Pons (tissue), 1 donor: ENCODE data around the gene SLC18B1.

Source experiments
- DNase-seq: peaks from one replicate; pipeline ENCODE4 v3.0.0-alpha.2; 2016; ENCODE audit warnings: low spot score

The SLC18B1 gene

GRCh38 chr6:132797951-132798868 lies at the start of gene SLC18B1:
Gene SLC18B1 (minus strand): TSS chr6:132798637. CDS start chr6:132798456, 181 bp downstream.
- DNase-seq: peak; percentile 60

DNA sequence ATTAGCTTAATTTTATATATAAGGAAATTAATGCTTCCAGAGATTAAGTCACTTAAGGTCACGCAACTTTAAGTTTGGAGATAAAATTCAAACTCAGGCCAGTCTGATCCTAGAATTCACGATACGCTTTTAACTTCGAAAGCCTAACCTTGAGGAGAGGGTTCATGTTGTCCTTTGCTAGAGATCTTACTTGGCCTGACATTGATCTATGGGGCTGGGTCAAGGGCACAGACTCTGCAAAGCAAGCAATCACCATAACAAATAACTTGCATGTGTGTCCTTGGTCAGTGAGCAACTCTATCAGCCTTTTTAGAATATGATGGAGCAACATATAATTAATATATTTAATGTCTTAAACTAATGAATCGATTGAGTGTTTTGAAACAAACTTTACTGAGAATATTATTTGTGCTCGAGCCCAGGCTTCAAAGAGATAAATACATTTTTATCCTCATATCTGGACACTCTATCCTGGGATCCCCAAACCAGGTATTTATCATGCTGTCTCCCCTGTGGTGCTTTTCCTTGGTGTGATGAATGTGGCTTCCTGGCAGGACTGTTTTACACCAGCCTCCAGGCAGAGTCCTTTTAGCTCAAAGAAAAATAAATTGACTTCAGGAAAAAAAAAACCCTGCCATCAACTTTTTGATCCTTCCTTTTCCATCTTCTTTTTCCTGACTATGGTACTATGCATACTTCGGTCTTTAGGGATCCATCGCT lies 45.0 kb upstream of the SLC18B1 start:
- DNase-seq: no peak

GRCh38 chr6:132841966-132842365 lies 43.5 kb upstream of the SLC18B1 start:
- no peak for DNase-seq

DNA sequence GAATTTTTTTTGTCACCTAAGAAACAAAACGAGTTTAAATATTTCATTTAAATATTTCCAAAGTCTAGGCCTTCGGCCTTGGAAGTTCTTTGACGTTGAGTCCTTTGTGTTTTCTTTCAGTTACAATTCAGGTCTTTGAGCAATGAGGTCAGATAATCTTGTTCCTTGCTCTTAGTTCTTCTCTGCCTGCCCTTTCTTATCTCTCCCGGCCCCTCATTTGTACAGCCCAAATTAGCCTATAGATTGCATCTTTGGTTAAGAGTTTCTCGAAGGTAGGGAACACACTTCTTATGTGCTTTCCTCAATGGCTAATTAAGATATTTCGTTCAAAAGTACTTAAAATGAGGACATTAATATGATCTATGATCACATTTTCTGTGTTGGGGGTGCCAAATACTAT lies 34.5 kb upstream of the SLC18B1 start:
- DNase-seq: no peak

GRCh38 chr6:132830334-132830751 lies 31.9 kb upstream of the SLC18B1 start:
- peak; percentile 87 for DNase-seq

GRCh38 chr6:132820629-132821381 lies 22.4 kb upstream of the SLC18B1 start:
- DNase-seq: no peak

- no peak for DNase-seq
Observed at GRCh38 chr6:132819405-132820161, 21.1 kb upstream of the SLC18B1 start.

GRCh38 chr6:132818404-132819359 lies 20.2 kb upstream of the SLC18B1 start:
- DNase-seq: no peak

DNA sequence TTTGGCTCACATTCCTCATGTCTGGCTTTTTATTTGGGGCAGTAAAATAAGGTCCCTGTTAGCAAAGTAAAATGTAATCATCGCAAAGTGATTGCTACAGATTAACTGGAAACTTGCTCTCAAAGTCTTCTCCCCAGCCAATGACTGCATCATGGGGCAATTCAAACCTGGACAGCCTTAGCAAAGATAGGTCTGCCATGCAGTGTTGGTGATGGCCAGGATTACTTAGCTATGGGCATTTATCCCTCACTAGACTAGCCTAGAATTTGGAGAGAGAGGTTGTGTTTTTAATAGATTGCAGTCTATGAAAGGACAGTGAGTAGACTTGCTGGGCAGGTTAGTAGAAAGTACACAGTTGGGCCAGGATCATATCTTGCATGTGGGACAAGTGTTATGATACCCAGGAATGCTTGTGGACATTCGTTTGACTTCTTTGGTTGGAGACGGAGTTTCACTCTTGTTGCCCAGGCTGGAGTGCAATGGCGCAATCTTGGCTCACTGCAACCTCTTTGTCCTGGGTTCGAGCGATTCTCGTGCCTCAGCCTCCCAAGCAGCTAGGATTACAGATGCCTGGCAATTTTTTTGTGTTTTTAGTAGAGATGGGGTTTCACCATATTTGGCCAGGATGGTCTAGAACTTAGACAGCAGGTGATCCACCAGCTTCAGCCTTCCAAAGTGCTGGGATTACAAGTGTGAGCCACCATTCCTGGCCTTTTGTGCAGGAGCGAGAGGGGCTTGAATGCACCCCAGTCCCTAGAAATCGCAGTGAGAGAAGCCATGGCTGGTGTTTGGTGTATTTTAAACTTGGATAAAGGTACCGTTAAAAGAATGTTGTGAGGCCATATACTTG lies 19.3 kb upstream of the SLC18B1 start:
- no peak for DNase-seq

GRCh38 chr6:132816660-132817059 lies 18.2 kb upstream of the SLC18B1 start:
- no peak for DNase-seq

DNA sequence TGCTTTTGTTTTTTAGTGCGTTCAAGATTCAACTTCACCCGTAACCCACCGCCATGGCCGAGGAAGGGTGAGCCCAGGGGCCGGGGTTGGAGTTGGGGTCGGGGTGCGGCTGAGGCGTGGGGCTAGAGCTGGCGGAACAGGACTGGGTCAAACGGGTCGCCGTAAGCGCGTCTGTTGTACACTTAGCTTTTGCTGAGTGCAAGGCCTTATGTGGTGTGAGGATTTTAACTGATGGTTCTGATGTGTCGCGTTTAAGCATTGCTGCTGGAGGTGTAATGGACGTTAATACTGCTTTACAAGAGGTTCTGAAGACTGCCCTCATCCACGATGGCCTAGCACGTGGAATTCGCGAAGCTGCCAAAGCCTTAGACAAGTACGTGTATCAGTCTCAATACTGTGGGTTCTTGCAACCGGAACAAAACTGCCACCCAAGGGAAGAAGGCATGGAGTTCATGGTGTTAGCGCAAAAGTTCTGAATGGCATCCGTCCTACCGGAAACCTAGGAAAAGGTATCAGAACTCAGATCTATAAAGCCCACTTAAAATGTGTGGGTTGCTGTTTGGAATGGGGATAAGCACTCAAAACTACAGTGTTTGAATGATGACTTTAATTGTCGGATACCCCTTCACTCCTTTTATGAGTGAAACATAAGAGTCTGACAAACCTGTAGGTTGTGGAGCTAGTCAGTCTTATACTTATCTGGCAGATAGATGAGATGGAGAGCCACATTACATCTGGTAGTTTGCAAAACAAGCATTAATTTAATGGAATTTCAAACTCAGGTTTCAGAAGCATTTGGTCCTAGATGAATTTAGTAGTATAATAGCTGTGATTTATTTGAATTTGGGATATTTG lies 16.5 kb upstream of the SLC18B1 start:
- DNase-seq: no peak

DNA sequence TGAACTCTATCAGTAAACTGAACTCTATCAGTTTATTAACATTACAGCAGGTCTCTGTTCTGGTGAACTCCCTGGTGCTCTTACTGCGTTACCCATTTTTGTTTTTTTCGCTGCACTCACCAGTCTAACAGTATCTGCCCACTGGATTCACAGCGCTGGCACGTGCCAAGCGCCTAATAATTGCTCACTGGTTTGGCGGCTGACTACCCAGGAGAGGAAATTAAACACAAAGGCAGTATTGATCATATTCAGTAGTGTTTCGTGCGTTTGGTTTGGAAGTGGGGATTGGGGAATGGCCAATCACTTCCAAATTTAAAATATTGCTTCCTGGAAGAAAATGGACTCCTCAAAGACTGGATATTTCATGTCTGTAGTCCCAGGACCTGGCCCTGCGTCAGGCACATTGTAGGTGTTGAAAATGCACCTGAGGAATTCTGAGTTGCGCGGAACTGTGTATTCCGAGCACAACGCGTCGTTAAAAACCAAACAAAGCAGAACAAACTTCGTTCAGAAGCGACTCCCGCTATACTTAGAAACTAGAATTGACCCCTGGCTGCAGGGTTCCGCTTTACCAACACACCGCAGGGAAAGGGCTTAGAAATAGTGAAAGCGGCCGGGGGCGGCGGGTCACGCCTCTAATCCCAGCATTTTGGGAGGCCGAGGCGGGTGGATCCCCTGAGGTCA lies 14.9 kb upstream of the SLC18B1 start:
- DNase-seq: peak; percentile 80

- DNase-seq: peak; percentile 62
Observed at GRCh38 chr6:132812756-132813172, 14.3 kb upstream of the SLC18B1 start.

- DNase-seq: peak; percentile 67
Observed at GRCh38 chr6:132812255-132812732, 13.9 kb upstream of the SLC18B1 start.

GRCh38 chr6:132811276-132811675 lies 12.8 kb upstream of the SLC18B1 start:
- no peak for DNase-seq

- no peak for DNase-seq
Observed at GRCh38 chr6:132805548-132805947, 7.1 kb upstream of the SLC18B1 start.

DNA sequence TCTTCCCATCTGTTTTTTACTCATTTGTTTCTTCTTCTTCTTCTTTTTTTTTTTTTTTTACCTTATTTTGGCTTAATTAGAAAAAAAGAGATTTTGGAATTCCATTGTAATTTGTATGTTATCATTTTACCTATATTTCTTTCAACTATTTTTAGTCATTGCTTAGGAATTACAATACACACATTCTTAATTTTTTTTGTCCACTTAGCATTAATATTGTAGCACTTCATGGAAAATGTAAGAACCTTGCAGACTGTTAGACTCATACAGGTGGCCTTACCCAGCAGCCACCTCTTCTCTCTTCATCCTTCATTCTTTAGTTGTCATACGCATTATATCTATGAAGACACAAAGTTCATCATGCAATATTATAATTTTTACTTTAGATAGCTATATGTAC lies 5.8 kb upstream of the SLC18B1 start:
- DNase-seq: no peak

GRCh38 chr6:132800656-132801055 lies 2.2 kb upstream of the SLC18B1 start:
- no peak for DNase-seq
